Activated CD4-positive, alpha-beta T cell treated with anti-CD3 and anti-CD28 coated beads, Interleukin-2, amount 10 ng/mL, durations not matched to agents 24 days and 14 days (primary cell): ENCODE measurements around the gene AUNIP. TPM values are rescaled to one million over a fixed set of nuclear protein-coding genes. Genes with fewer than 3 reads are reported as not detected.
A peak's percentile ranks its signal among the peaks of the same experiment; 100 is the strongest.

ENCODE experiments used
- DNase-seq: peaks from one replicate; pipeline ENCODE4 v3.0.0; 2022
- H3K27ac Mint-ChIP-seq: one replicate; pipeline ENCODE4 v1.8.0; 2022; ENCODE audit warnings: mild to moderate bottlenecking, mixed read lengths
- H3K27me3 Mint-ChIP-seq: one replicate; pipeline ENCODE4 v1.8.0; 2022; ENCODE audit warnings: mixed read lengths
- H3K36me3 Mint-ChIP-seq: one replicate; pipeline ENCODE4 v1.8.0; 2022; ENCODE audit warnings: low read depth, mild to moderate bottlenecking, mixed read lengths
- H3K4me1 Mint-ChIP-seq: one replicate; pipeline ENCODE4 v1.8.0; 2021; ENCODE audit warnings: mixed read lengths
- H3K4me3 Mint-ChIP-seq: one replicate; pipeline ENCODE4 v1.8.0; 2022; ENCODE audit warnings: mild to moderate bottlenecking, moderate library complexity, mixed read lengths
- H3K9me3 Mint-ChIP-seq: one replicate; pipeline ENCODE4 v1.8.0; 2021; ENCODE audit warnings: mixed read lengths
- intact Hi-C: fragments of 100-400 bp; cut with micrococcal nuclease; formaldehyde crosslinking; loops from one replicate; pipeline ENCODE4 v1.15.1; 2023
- total RNA-seq: library from RNA; stranded (reverse); gene quantifications from 2 replicates; pipeline ENCODE4 v1.2.3, GENCODE V29; 2022

AUNIP gene
- total RNA-seq, 1 donor from 2014 or later = 12.0 TPM

DNA sequence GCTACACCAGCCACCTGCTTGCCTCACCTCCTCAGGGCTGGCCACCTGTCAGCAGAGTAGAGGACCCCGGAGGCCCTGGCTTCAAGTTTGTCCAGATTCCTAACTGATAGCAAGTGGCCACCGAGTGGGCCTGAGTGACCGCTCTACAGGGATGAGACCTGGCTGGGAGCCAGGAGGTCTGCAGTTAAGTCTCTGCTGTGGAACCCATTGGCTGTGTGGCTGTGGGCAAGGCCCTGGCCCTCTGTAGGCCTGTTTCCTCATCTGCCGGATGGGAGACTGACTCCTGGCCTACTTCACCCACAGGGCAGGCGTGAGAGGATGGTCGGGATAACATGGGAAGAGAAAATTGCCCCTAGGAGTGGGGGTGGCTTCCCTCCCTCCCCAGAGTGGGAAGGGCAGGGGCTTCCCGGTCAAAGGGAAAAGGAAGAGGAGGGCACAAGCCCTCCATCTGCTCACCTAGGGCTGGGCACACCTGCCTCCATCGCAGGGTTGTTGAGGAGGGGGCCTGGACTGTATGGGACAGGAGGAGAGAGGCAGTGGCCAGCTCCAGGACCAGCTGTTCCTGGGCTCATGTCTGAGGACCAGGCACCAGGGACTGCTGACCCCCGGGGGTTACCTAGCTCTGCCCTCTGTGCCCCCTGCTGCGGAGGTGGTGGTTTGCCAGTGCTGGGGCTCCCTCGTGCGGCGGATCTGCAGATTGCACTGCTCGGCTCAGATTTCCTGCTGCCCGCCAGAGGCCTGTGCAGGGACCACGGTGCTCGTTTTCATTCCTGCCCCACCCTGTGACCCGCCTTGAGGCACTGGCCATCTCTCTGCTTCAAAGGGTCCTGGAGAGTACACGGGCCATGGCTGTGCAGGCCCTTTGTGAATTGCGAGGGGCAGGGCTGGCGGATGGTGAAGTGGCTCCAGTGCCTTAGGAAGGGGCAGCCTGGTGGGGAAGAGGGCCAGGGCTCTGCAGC, 48.6 kb downstream of the AUNIP start:
- Mint-ChIP-seq H3K36me3 (no peaks in the 10 kb centered on the region), H3K27ac (no peak overlapping the region), H3K4me3 (no peak overlapping the region), H3K27me3 (no peaks in the 10 kb centered on the region), H3K4me1 (no peaks in the 10 kb centered on the region), H3K9me3 (no peaks in the 10 kb centered on the region)
- DNase-seq = peak; percentile 94
- intact Hi-C loops = no loop called here

GRCh38 chr1:25809929-25810328, 49.3 kb downstream of the AUNIP start:
- no peak for DNase-seq
- Mint-ChIP-seq H3K4me1 (no peaks in the 10 kb centered on the region), H3K27ac (no peak overlapping the region), H3K9me3 (no peaks in the 10 kb centered on the region), H3K4me3 (no peak overlapping the region), H3K36me3 (no peaks in the 10 kb centered on the region), H3K27me3 (no peaks in the 10 kb centered on the region)
- intact Hi-C loops = no loop called here

DNA sequence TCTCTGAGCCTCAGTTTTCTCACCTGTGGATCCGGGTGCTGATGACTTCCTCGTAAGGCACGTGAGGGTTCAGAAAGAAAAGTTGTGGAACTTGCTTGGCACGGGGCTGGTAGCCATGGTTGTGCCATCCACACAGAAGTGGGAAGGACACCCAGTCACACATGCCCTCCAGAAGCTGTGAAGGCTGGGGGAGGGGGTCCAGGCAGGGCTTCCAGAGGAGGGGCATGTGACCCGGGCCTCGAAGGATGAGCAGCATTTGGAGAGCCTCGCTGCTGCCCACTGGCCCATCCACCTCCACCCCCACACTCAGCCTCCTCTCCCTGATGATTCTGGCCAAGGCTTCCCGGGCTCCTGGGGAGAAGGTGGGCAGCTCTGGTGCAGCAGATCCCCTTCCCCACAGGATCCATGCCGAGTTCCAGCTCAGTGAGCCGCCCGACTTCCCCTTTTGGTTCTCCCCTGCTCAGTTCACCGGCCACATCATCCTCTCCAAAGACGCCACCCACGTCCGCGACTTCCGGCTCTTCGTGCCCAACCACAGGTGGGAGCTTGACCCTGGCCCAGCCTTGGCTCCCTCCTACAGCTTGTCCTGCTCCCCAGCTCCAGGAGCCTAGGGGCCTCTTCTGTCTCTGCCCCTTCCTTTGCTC, 49.9 kb downstream of the AUNIP start:
- DNase-seq = no peak
- Mint-ChIP-seq H3K4me1 (no peaks in the 10 kb centered on the region), H3K4me3 (no peak overlapping the region), H3K27me3 (peaks cover 4% of the 10 kb centered on the region), H3K36me3 (no peaks in the 10 kb centered on the region), H3K9me3 (no peaks in the 10 kb centered on the region), H3K27ac (no peak overlapping the region)
- intact Hi-C loops = no loop called here

DNA sequence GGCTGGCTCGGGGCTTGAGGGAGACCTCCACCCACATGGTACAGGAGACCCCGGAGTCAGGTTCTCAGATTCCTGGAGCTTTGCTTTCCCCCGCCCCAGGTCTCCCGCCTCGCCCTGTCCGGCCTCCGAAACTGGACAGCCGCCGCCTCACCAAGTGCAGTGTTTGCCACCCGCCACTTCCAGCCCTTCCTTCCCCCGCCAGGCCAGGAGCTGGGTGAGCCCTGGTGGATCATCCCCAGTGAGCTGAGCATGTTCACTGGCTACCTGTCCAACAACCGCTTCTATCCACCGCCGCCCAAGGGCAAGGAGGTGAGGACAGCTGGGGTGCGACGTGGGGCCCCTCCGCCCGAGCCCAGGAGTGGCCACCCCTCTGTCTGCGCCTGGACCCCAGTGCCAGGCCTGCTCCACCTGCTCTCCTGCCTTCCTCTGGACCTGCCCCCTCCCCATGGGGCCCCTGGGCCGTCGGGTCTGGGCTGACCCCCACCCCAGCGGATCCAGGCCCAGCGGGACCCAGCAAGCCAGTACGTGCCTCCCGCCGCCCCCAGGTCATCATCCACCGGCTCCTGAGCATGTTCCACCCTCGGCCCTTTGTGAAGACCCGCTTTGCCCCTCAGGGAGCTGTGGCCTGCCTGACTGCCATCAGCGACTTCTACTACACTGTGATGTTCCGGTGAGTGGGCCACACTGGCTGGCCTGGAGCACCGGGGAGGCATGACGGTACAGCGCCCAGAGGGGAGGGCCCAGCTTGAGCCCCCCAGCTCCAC, 50.6 kb downstream of the AUNIP start:
- H3K9me3 Mint-ChIP-seq = no peaks in the 10 kb centered on the region
- no peak for DNase-seq
- H3K4me3 Mint-ChIP-seq = no peak overlapping the region
- H3K36me3 Mint-ChIP-seq = no peaks in the 10 kb centered on the region
- intact Hi-C loops = no loop called here
- H3K27me3 Mint-ChIP-seq = peaks cover 6% of the 10 kb centered on the region
- peaks cover 4% of the 10 kb centered on the region for H3K4me1 Mint-ChIP-seq
- H3K27ac Mint-ChIP-seq = no peak overlapping the region

GRCh38 chr1:25807480-25808390, 51.5 kb downstream of the AUNIP start:
- no peaks in the 10 kb centered on the region for H3K36me3 Mint-ChIP-seq
- H3K9me3 Mint-ChIP-seq = no peaks in the 10 kb centered on the region
- peaks cover 8% of the 10 kb centered on the region for H3K4me1 Mint-ChIP-seq
- H3K27ac Mint-ChIP-seq = no peak overlapping the region
- intact Hi-C loops = no loop called here
- peaks cover 6% of the 10 kb centered on the region for H3K27me3 Mint-ChIP-seq
- DNase-seq = no peak
- no peak overlapping the region for H3K4me3 Mint-ChIP-seq

GRCh38 chr1:25806418-25806817, 52.8 kb downstream of the AUNIP start:
- intact Hi-C loops = no loop called here
- Mint-ChIP-seq H3K4me1 (peaks cover 16% of the 10 kb centered on the region), H3K36me3 (no peaks in the 10 kb centered on the region), H3K27me3 (peaks cover 10% of the 10 kb centered on the region), H3K9me3 (no peaks in the 10 kb centered on the region), H3K27ac (no peak overlapping the region), H3K4me3 (no peak overlapping the region)
- DNase-seq = no peak

DNA sequence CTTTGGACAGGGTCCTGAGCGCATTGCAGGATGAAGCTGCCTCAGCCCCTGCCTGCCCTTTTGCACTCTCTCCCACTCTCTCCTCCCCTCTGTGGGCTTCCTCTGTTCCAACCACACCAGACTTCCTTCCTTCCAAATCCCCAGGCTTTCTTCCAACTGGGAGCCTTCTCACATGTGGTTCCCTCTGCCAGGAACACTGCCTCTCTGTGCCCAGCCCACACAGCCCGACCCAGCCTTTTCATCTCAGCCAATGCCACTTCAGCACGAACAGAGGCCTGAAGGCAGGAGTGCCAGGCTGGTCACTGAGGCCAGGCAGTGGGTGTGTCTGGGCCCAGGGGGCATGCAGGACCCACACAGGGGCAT, 53.4 kb downstream of the AUNIP start:
- Mint-ChIP-seq H3K27me3 (peaks cover 14% of the 10 kb centered on the region), H3K4me1 (peaks cover 16% of the 10 kb centered on the region), H3K27ac (no peak overlapping the region), H3K9me3 (no peaks in the 10 kb centered on the region), H3K36me3 (no peaks in the 10 kb centered on the region), H3K4me3 (no peak overlapping the region)
- DNase-seq = no peak
- intact Hi-C loops = no loop called here

DNA sequence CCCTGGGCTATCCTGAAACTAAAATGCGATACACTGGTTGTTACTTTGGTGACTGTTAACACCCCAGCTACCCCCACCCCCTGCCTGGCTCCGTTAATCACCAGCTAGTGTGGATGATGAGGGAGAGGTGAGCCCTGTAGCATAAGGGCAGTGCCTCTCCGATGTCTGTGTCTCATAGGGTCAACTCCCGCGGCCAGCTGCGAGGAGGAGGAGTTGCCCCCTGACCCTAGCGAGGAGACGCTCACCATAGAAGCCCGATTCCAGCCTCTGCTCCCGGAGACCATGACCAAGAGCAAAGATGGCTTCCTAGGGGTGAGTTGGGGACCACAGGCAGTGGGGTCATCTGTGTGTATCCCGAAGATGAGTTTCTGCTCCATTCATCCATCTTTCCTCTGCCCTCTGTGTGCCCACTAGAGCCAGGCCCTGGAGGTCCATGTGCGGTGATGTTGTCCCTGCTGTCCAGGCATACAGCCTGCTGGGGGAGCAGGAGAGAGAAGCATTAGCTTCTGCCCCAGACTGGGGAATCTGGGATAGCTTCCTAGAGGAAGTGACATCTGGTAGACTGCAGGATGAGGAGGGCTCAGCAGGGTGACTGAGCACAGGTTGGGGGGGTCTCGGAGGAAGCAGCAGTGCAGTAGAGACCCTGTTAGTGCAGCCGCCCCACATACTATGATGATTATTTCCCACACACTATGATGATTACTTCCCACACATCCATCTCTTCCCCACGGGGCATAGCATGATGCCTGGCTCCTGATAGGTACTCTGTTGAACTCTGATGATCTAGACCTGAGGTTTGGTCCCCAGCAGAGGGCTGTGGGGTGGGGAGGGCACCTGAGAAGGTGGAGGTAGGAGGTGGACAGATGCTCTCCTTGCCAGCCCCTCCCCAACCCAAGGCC, 54.0 kb downstream of the AUNIP start:
- DNase-seq = no peak
- H3K36me3 Mint-ChIP-seq = no peaks in the 10 kb centered on the region
- no peaks in the 10 kb centered on the region for H3K9me3 Mint-ChIP-seq
- peaks cover 20% of the 10 kb centered on the region for H3K4me1 Mint-ChIP-seq
- intact Hi-C loops = no loop called here
- peaks cover 18% of the 10 kb centered on the region for H3K27me3 Mint-ChIP-seq
- no peak overlapping the region for H3K4me3 Mint-ChIP-seq
- no peak overlapping the region for H3K27ac Mint-ChIP-seq

DNA sequence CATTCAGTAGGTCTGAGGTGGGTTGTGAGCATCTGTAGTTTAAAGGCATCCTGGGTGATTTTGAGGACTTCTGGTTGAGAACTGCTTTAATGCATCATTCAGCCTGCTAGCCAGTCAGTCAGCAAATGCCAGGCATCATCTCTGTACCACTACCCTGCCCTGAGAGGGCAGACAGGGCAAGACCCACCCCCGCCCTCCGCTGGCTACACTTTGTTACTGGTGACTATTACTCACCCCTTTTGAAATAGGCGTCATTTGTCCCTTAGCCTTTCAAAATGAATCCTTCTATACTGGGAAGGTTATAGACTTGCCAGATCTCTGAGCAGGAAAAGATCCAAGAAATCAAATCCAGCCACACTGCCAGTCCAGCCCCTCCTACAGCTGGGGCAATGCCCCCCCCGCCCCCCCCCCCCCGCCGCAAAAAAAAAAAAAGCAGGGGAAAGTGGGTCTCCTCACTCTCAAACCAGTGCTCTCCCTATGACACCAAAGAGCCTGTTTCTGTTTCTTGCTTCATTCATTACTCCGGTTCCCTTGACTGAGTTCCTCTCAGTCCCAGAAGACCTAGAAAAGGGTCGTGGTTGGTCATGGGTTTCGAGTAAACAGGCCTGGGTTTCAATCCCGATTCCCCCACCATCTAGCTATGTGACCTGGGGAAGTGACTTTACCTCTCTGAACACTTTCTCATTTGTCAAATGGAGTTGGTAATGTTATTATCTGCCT, 54.9 kb downstream of the AUNIP start:
- intact Hi-C loops = no loop called here
- Mint-ChIP-seq H3K4me1 (peaks cover 20% of the 10 kb centered on the region), H3K36me3 (no peaks in the 10 kb centered on the region), H3K9me3 (no peaks in the 10 kb centered on the region), H3K27me3 (peaks cover 18% of the 10 kb centered on the region), H3K4me3 (no peak overlapping the region), H3K27ac (no peak overlapping the region)
- DNase-seq = no peak

DNA sequence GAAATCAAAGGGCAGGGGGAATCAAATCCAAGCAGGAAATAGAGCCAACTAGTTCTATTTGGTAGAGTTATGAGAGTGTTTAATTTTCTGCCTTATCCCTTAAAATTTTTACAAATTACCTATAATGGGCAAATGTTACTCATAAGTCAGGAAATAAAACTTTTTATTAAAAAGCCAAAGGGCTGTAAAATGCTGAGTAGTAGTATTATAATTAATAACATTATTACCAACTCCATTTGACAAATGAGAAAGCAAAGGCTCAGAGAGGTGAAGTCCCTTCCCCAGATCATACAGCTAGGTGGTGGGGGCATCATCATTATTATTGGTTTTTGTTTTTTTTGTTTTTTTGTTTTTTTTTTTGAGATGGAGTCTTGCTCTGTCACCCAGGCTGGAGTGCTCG, 55.9 kb downstream of the AUNIP start:
- Mint-ChIP-seq H3K9me3 (no peaks in the 10 kb centered on the region), H3K4me3 (no peak overlapping the region), H3K27me3 (peaks cover 18% of the 10 kb centered on the region), H3K36me3 (no peaks in the 10 kb centered on the region), H3K27ac (no peak overlapping the region), H3K4me1 (peaks cover 20% of the 10 kb centered on the region)
- intact Hi-C loops = no loop called here
- DNase-seq = no peak

- H3K27ac Mint-ChIP-seq = no peak overlapping the region
- no peaks in the 10 kb centered on the region for H3K9me3 Mint-ChIP-seq
- H3K4me1 Mint-ChIP-seq = peaks cover 22% of the 10 kb centered on the region
- H3K27me3 Mint-ChIP-seq = peaks cover 18% of the 10 kb centered on the region
- DNase-seq = no peak
- intact Hi-C loops = no loop called here
- H3K4me3 Mint-ChIP-seq = no peak overlapping the region
- no peaks in the 10 kb centered on the region for H3K36me3 Mint-ChIP-seq
These were observed 56.3 kb downstream of the AUNIP start for GRCh38 chr1:25802915-25803314.

DNA sequence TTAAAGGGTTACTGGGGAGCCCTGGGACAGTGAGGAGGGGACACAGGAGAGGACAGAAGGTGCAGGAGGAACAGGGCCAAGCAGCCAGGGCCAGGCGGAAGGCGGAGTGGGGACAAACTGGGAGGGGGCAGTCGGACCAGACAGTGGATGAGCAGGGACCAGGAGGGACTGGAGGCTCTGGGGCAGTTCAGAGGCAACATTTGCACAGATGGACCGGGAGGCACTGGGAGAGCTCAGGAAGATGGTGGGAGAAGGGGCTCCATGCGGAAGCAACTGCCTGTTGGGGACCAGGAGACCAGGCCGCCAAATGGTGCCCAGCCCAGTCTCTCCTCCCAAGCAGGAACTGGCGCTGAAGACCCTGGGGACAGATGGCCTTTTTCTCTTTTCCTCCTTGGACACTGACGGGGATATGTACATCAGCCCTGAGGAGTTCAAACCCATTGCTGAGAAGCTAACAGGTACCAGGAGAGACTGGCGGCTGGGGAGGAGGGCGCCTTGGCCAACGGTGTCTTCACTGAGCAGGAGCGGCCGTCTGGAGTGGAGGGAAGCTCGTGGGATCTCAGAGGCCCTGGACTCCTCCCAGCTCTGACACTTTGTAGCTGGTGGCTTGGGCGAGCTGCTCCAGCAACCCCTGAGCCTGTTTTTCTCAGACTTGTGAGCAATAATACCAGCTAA, 58.4 kb downstream of the AUNIP start:
- H3K4me1 Mint-ChIP-seq = peaks cover 38% of the 10 kb centered on the region
- H3K27ac Mint-ChIP-seq = no peak overlapping the region
- peaks cover 22% of the 10 kb centered on the region for H3K27me3 Mint-ChIP-seq
- peak overlapping the region; percentile 78 for H3K4me3 Mint-ChIP-seq
- no peaks in the 10 kb centered on the region for H3K9me3 Mint-ChIP-seq
- H3K36me3 Mint-ChIP-seq = no peaks in the 10 kb centered on the region
- no peak for DNase-seq
- intact Hi-C loops = no loop called here
